Tibial nerve (tissue), 4 donors: ENCODE data around the gene FBXL2. TPM values are rescaled to one million over a fixed set of nuclear protein-coding genes. Genes with fewer than 3 reads are reported as not detected.
"Not testable (repeated sequence)": the region's sequence is repeated elsewhere in the genome, so short reads cannot be mapped to it uniquely, and the experiment has no call there.

Experiments
- DNase-seq, 2 donors: peaks; one replicate each; pipeline ENCODE4 v3.0.0-alpha.2; 2019; ENCODE audit warnings: low spot score in 2 of 2
- H3K27ac ChIP-seq, 4 donors: fragments of 200-600 bp; sonication (generic) in 3 of 4; one replicate each; pipeline ENCODE4 v1.5.1; 2017 to 2019; ENCODE audit warnings: mild to moderate bottlenecking in 1 of 4
- H3K27me3 ChIP-seq, 2 donors: fragments of 200-600 bp; sonication (generic) in 1 of 2; one replicate each; pipeline versions ENCODE4 v1.5.1 to v1.6.0; 2017 to 2019
- H3K36me3 ChIP-seq, 3 donors: fragments of 200-600 bp; sonication (generic); one replicate each; pipeline ENCODE4 v1.5.1; 2018 to 2019
- H3K4me1 ChIP-seq, 4 donors: fragments of 200-600 bp; sonication (generic) in 3 of 4; one replicate each; pipeline ENCODE4 v1.5.1; 2017 to 2019
- H3K4me3 ChIP-seq, 4 donors: fragments of 200-600 bp; sonication (generic) in 3 of 4; one replicate each; pipeline ENCODE4 v1.5.1; 2017 to 2019; ENCODE audit warnings: mild to moderate bottlenecking in 1 of 4, moderate library complexity in 1 of 4
- H3K9me3 ChIP-seq, 4 donors: fragments of 200-600 bp; sonication (generic) in 3 of 4; one replicate each; pipeline ENCODE4 v1.5.1; 2017 to 2019
- EP300 ChIP-seq, 2 donors: sonication (generic); formaldehyde crosslinking; IDR thresholded peaks; one replicate each; pipeline ENCODE4 v1.6.1; 2017; ENCODE audit warnings: antibody characterized with exemption in 2 of 2, mild to moderate bottlenecking in 1 of 2
- POLR2A ChIP-seq, 2 donors: fragments of 450-650 bp; IDR thresholded peaks; one replicate each; pipeline ENCODE4 v1.6.1; 2017; ENCODE audit warnings: antibody characterized with exemption in 2 of 2, mild to moderate bottlenecking in 2 of 2, moderate library complexity in 2 of 2
- WGBS, 2 donors: methylation state at CpG; one replicate each; pipeline ENCODE4 v1.1.5; 2018; 5-methylcytosine and 5-hydroxymethylcytosine counted together
- total RNA-seq, 4 donors: library from RNA; depleted of rRNA; stranded (reverse); fragments of >200 nt; gene quantifications; one replicate each; pipeline ENCODE4 v1.1.0, GENCODE V29; 2016
- TF ChIP-seq, protein P1 (sequence below), 5 experiments: fragments of 200-600 bp in 3 of 5; fragments of 450-650 bp in 2 of 5; sonication (generic) in 3 of 5; IDR thresholded peaks; one replicate each; pipeline ENCODE4 v1.5.1; 2016 to 2019; ENCODE audit warnings: antibody characterized with exemption in 5 of 5, mild to moderate bottlenecking in 3 of 5, moderate library complexity in 2 of 5

Gene FBXL2
- total RNA-seq, 4 donors from 2014 or later, result 14.7 to 21.2 (median 17.2) TPM

DNA sequence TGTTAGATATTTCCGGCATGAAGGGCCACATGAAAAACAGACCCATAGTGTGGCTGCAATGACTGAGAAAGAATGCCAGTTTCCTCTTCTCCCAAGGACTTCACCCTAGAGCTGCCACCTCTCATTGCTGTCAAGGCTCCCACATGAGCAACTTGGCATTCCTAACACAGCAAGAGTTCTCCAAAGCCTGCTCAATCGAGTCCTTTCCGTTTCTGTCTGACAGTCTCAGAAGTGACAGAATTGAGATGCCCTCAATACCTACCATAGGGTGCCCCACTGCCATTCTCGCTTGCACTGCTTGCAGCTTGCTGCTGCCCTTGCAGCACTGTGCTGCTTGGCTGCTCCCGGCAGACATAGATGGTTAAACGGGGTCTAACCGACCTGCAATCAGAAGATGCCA is 118.7 kb downstream of the FBXL2 start:
- no peak for DNase-seq
- no peak for TF ChIP-seq POLR2A (IDR thresholded peaks at IDR 0.05)
- no peak for TF ChIP-seq EP300 (IDR thresholded peaks at IDR 0.05)
- TF ChIP-seq, protein P1, sequence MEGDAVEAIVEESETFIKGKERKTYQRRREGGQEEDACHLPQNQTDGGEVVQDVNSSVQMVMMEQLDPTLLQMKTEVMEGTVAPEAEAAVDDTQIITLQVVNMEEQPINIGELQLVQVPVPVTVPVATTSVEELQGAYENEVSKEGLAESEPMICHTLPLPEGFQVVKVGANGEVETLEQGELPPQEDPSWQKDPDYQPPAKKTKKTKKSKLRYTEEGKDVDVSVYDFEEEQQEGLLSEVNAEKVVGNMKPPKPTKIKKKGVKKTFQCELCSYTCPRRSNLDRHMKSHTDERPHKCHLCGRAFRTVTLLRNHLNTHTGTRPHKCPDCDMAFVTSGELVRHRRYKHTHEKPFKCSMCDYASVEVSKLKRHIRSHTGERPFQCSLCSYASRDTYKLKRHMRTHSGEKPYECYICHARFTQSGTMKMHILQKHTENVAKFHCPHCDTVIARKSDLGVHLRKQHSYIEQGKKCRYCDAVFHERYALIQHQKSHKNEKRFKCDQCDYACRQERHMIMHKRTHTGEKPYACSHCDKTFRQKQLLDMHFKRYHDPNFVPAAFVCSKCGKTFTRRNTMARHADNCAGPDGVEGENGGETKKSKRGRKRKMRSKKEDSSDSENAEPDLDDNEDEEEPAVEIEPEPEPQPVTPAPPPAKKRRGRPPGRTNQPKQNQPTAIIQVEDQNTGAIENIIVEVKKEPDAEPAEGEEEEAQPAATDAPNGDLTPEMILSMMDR (IDR thresholded peaks at IDR 0.05), result no peak
- Histone ChIP-seq H3K4me1 (no peaks in the 10 kb centered on the region), H3K4me3 (no peak overlapping the region), H3K36me3 (peaks cover 0 to 95% (median 0%) of the 10 kb centered on the region in 3 donors), H3K27me3 (no peaks in the 10 kb centered on the region), H3K9me3 (no peaks in the 10 kb centered on the region), H3K27ac (no peak overlapping the region)
- 84 to 90% methylated on average over 7 of the region's 7 CpGs for WGBS, 2 donors

DNA sequence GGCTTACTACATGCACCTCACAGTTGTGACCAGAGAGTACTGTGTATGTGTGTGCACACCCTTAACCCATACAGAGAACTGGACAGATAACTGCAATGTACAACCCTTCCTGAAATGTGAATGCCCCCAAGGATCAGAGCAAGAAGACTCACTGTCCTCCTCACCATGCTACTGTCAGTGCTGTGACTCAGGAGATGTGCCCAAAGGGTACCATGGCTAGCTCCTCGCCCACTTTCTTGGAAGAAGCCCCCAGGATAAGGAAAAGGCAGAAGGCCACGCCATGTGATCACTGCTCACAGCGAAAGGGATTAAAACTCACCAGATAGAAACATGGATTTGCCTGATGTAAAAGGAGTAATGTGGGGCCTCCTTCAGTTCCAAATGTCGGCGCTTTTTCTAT is 121.2 kb downstream of the FBXL2 start:
- 95 to 99% methylated on average over 5 of the region's 5 CpGs for WGBS, 2 donors
- Histone ChIP-seq H3K9me3 (no peaks in the 10 kb centered on the region), H3K4me3 (no peak overlapping the region), H3K27me3 (no peaks in the 10 kb centered on the region), H3K27ac (no peak overlapping the region), H3K4me1 (no peaks in the 10 kb centered on the region), H3K36me3 (peaks cover 0 to 96% (median 0%) of the 10 kb centered on the region in 3 donors)
- no peak for TF ChIP-seq EP300 (IDR thresholded peaks at IDR 0.05)
- TF ChIP-seq, protein P1 (IDR thresholded peaks at IDR 0.05), result no peak
- TF ChIP-seq POLR2A (IDR thresholded peaks at IDR 0.05), result no peak
- no peak for DNase-seq

DNA sequence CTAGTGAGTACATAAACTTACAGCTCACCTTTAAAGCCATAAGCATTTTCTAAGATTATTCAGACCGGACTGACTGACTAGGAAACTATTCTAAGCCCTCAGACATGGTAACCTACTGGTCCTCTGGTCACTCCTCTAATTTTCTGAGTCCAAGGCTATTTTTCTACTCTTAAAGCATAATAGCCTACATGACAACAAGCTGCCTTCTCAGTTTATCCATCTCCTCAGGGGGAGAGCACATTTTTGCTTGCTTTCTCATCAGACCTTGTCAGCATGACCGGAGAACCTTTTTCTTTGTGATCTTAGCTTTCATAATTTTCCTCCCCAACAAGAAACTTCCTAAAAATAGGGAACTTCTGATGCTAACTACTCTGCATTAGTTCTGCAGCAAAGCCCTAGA is 124.5 kb downstream of the FBXL2 start:
- Histone ChIP-seq H3K27me3 (no peaks in the 10 kb centered on the region), H3K9me3 (no peaks in the 10 kb centered on the region), H3K4me1 (no peaks in the 10 kb centered on the region), H3K27ac (no peak overlapping the region), H3K4me3 (no peak overlapping the region), H3K36me3 (peaks cover 0 to 92% (median 0%) of the 10 kb centered on the region in 3 donors)
- no peak for DNase-seq
- TF ChIP-seq, protein P1 (IDR thresholded peaks at IDR 0.05), result no peak
- TF ChIP-seq EP300 (IDR thresholded peaks at IDR 0.05) (no peak), POLR2A (IDR thresholded peaks at IDR 0.05) (no peak)
- WGBS, 2 donors, result 95 to 98% methylated on average over 2 of the region's 2 CpGs

DNA sequence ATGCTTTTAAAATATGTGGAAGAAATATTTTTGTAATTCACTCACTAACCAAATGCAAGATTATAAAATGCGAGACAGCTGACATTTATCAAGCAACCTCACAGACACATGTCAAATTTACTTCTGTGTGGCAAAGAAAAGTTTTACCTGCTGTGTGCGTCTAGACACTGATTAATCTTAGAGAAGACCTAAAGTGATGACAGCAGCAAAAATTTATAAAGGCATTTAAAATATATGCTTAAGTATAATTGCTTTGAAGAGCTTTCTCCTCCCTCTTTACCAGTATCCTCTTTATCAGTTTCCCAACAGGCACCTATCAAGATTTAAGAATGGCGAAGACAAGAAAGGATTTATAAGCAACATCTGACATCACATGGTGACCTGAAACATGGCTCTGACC is 125.7 kb downstream of the FBXL2 start:
- Histone ChIP-seq H3K27ac (no peak overlapping the region), H3K4me3 (no peak overlapping the region), H3K36me3 (peaks cover 0 to 93% (median 0%) of the 10 kb centered on the region in 3 donors), H3K27me3 (no peaks in the 10 kb centered on the region), H3K4me1 (no peaks in the 10 kb centered on the region), H3K9me3 (no peaks in the 10 kb centered on the region)
- 95 to 97% methylated on average over 3 of the region's 3 CpGs for WGBS, 2 donors
- no peak for DNase-seq
- no peak for TF ChIP-seq POLR2A (IDR thresholded peaks at IDR 0.05)
- TF ChIP-seq, protein P1 (IDR thresholded peaks at IDR 0.05), result no peak
- no peak for TF ChIP-seq EP300 (IDR thresholded peaks at IDR 0.05)

DNA sequence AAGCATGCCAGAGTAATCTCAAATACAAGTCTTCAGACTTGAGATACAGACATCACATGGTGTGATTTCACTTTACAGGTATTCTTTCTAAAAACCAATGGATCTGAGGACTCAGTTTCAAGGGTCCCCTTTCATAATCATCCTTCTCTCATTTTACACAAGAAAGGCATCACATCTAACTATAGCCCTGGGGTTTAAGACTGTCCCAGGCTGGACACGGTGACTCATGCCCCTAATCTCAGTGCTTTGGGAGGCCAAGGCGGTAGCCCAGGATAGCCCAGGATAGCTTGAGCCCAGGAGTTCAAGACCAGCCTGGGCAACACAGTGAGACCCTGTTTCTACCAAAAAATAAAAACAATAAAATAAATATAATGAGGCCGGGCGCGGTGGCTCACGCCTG is 126.5 kb downstream of the FBXL2 start:
- TF ChIP-seq, protein P1 (IDR thresholded peaks at IDR 0.05), result no peak
- TF ChIP-seq EP300 (IDR thresholded peaks at IDR 0.05) (no peak), POLR2A (IDR thresholded peaks at IDR 0.05) (no peak)
- WGBS, 2 donors, result 95 to 99% methylated on average over 6 of the region's 6 CpGs
- H3K36me3 ChIP-seq, result peaks cover 0 to 93% (median 0%) of the 10 kb centered on the region in 3 donors
- H3K4me1 ChIP-seq, result no peaks in the 10 kb centered on the region
- DNase-seq, result no peak
- no peaks in the 10 kb centered on the region for H3K27me3 ChIP-seq
- no peaks in the 10 kb centered on the region for H3K9me3 ChIP-seq
- no peak overlapping the region for H3K27ac ChIP-seq
- no peak overlapping the region for H3K4me3 ChIP-seq

DNA sequence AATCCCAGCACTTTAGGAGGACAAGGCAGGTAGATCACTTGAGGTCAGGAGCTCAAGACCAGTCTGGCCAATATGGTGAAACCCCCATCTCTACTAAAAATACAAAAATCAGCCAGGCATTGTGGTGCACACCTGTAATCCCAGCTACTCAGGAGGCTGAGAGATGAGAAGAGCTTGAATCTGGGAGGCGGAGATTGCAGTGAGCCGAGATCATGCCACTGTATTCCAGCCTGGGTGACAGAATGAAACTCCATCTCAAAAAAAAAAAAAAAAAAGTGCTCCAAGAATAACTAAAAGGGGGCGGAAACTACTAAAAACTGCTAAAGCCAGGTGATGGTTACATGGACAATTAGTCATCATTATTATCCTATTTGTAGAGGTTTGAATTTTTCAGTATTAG is 133.6 kb downstream of the FBXL2 start:
- 94 to 98% methylated on average over 3 of the region's 3 CpGs for WGBS, 2 donors
- not testable (repeated sequence) for DNase-seq, H3K27ac ChIP-seq, H3K4me3 ChIP-seq, H3K27me3 ChIP-seq, H3K9me3 ChIP-seq, H3K4me1 ChIP-seq
- H3K36me3 ChIP-seq, result peaks cover 3 to 81% (median 9%) of the 10 kb centered on the region in 3 donors
